ENCODE measurements around the gene UBB.

GRCh38 chr17:16358394-16358793 is 22.5 kb upstream of the UBB start:
- TF ChIP-seq POLR2A (IDR thresholded peaks at IDR 0.05) = no peak
- TF ChIP-seq CTCF (IDR thresholded peaks at IDR 0.05) = no peak
